DOHH2 (cell line): ENCODE measurements around the gene ST13.
"Not testable (repeated sequence)": the region's sequence is repeated elsewhere in the genome, so short reads cannot be mapped to it uniquely, and the experiment has no call there.

Experiments
- H3F3A ChIP-seq: fragments of 200-600 bp; sonication (generic), shearing (Covaris generic); 2 replicates; pipeline ENCODE4 v1.6.0; 2016; ENCODE audit warnings: antibody characterized with exemption, mild to moderate bottlenecking; ENCODE audit not compliant: control insufficient read depth, insufficient read depth
- H3K27ac ChIP-seq: fragments of 200-600 bp; sonication (generic); 2 replicates; pipeline ENCODE4 v1.5.1; 2014; ENCODE audit warnings: low read depth, mild to moderate bottlenecking, low read length, moderate library complexity
- H3K27me3 ChIP-seq: fragments of 200-600 bp; sonication (generic); 2 replicates; pipeline ENCODE4 v1.6.1; 2014; ENCODE audit warnings: mild to moderate bottlenecking, low read length, mixed read lengths; ENCODE audit not compliant: control insufficient read depth
- H3K36me3 ChIP-seq: fragments of 200-600 bp; sonication (generic); 2 replicates; pipeline ENCODE4 v1.6.1; 2014; ENCODE audit warnings: mild to moderate bottlenecking, low read length, moderate library complexity, mixed read lengths; ENCODE audit not compliant: control insufficient read depth
- H3K4me1 ChIP-seq: fragments of 200-600 bp; sonication (generic); 2 replicates; pipeline ENCODE4 v1.6.1; 2014; ENCODE audit warnings: mild to moderate bottlenecking, low read length, mixed read lengths; ENCODE audit not compliant: control insufficient read depth
- H3K4me2 ChIP-seq: fragments of 200-600 bp; sonication (generic); 2 replicates; pipeline ENCODE4 v1.6.0; 2014; ENCODE audit warnings: mild to moderate bottlenecking, low read length, moderate library complexity
- H3K4me3 ChIP-seq: fragments of 200-600 bp; sonication (generic); 2 replicates; pipeline ENCODE4 v1.5.1; 2014; ENCODE audit warnings: mild to moderate bottlenecking, low read length, mixed read lengths
- H3K79me2 ChIP-seq: fragments of 200-600 bp; sonication (generic); 2 replicates; pipeline ENCODE4 v1.6.1; 2014; ENCODE audit warnings: mild to moderate bottlenecking, low read length, mixed read lengths; ENCODE audit not compliant: control insufficient read depth
- H3K9me2 ChIP-seq: fragments of 200-600 bp; sonication (generic); replicated peaks from 2 replicates; pipeline ENCODE4 v1.6.1; 2014; ENCODE audit warnings: mild to moderate bottlenecking, low read length, mixed read lengths; ENCODE audit not compliant: control insufficient read depth
- H3K9me3 ChIP-seq: fragments of 200-600 bp; sonication (generic); 2 replicates; pipeline ENCODE4 v1.6.1; 2014; ENCODE audit warnings: antibody characterized with exemption, low read length, mixed read lengths; ENCODE audit not compliant: control insufficient read depth, insufficient read depth
- H4K20me1 ChIP-seq: fragments of 200-600 bp; sonication (generic); 2 replicates; pipeline ENCODE4 v1.6.0; 2014; ENCODE audit warnings: low read depth, mild to moderate bottlenecking, antibody characterized with exemption, low read length, moderate library complexity; ENCODE audit not compliant: control insufficient read depth, insufficient read depth
- EZH2phosphoT487 ChIP-seq: fragments of 200-600 bp; sonication (generic); IDR thresholded peaks from 2 replicates; pipeline ENCODE4 v1.6.1; 2017; ENCODE audit warnings: borderline replicate concordance, mild to moderate bottlenecking, antibody characterized with exemption, low read length, moderate library complexity, mixed read lengths
- TF ChIP-seq, protein P1 (sequence below): fragments of 200-600 bp; sonication (generic); IDR thresholded peaks from one replicate; pipeline ENCODE4 v1.5.1; 2014; ENCODE audit warnings: antibody characterized with exemption, mild to moderate bottlenecking, low read depth, low read length; ENCODE audit not compliant: poor library complexity, severe bottlenecking

The ST13 gene

GRCh38 chr22:40834619-40835018 lies 21.8 kb downstream of the ST13 start:
- H3K9me3 ChIP-seq, result no peaks in the 10 kb centered on the region
- TF ChIP-seq, protein P1, sequence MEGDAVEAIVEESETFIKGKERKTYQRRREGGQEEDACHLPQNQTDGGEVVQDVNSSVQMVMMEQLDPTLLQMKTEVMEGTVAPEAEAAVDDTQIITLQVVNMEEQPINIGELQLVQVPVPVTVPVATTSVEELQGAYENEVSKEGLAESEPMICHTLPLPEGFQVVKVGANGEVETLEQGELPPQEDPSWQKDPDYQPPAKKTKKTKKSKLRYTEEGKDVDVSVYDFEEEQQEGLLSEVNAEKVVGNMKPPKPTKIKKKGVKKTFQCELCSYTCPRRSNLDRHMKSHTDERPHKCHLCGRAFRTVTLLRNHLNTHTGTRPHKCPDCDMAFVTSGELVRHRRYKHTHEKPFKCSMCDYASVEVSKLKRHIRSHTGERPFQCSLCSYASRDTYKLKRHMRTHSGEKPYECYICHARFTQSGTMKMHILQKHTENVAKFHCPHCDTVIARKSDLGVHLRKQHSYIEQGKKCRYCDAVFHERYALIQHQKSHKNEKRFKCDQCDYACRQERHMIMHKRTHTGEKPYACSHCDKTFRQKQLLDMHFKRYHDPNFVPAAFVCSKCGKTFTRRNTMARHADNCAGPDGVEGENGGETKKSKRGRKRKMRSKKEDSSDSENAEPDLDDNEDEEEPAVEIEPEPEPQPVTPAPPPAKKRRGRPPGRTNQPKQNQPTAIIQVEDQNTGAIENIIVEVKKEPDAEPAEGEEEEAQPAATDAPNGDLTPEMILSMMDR, result no peak
- TF ChIP-seq EZH2phosphoT487, result no peak
- H3K27me3 ChIP-seq, result no peaks in the 10 kb centered on the region
- H3K79me2 ChIP-seq, result peaks cover 24% of the 10 kb centered on the region
- H4K20me1 ChIP-seq, result no peaks in the 10 kb centered on the region
- no peak overlapping the region for H3K27ac ChIP-seq
- no peaks in the 10 kb centered on the region for H3K4me1 ChIP-seq
- no peak overlapping the region for H3K4me2 ChIP-seq
- H3K9me2 ChIP-seq, result no peaks in the 10 kb centered on the region
- peaks cover 6% of the 10 kb centered on the region for H3F3A ChIP-seq
- H3K36me3 ChIP-seq, result peaks cover 86% of the 10 kb centered on the region
- H3K4me3 ChIP-seq, result no peak overlapping the region

- peaks cover 17% of the 10 kb centered on the region for H3F3A ChIP-seq
- H3K36me3 ChIP-seq, result peaks cover 71% of the 10 kb centered on the region
- TF ChIP-seq, protein P1, result no peak
- no peak for TF ChIP-seq EZH2phosphoT487
- H3K4me2 ChIP-seq, result no peak overlapping the region
- H3K27me3 ChIP-seq, result no peaks in the 10 kb centered on the region
- H3K9me2 ChIP-seq, result no peaks in the 10 kb centered on the region
- H3K4me3 ChIP-seq, result no peak overlapping the region
- H3K4me1 ChIP-seq, result no peaks in the 10 kb centered on the region
- H3K9me3 ChIP-seq, result no peaks in the 10 kb centered on the region
- no peaks in the 10 kb centered on the region for H3K79me2 ChIP-seq
- no peaks in the 10 kb centered on the region for H4K20me1 ChIP-seq
- no peak overlapping the region for H3K27ac ChIP-seq
Measured at GRCh38 chr22:40829131-40829530, 27.3 kb downstream of the ST13 start.

- no peaks in the 10 kb centered on the region for H3K9me3 ChIP-seq
- TF ChIP-seq, protein P1, result no peak
- TF ChIP-seq EZH2phosphoT487, result no peak
- H4K20me1 ChIP-seq, result no peaks in the 10 kb centered on the region
- H3K4me2 ChIP-seq, result no peak overlapping the region
- peaks cover 35% of the 10 kb centered on the region for H3F3A ChIP-seq
- H3K36me3 ChIP-seq, result peaks cover 64% of the 10 kb centered on the region
- no peak overlapping the region for H3K27ac ChIP-seq
- no peak overlapping the region for H3K4me3 ChIP-seq
- no peaks in the 10 kb centered on the region for H3K27me3 ChIP-seq
- no peaks in the 10 kb centered on the region for H3K9me2 ChIP-seq
- H3K79me2 ChIP-seq, result no peaks in the 10 kb centered on the region
- peaks cover 5% of the 10 kb centered on the region; the same call in 1 of the 2 replicates for H3K4me1 ChIP-seq
Measured at GRCh38 chr22:40826984-40827741, 29.3 kb downstream of the ST13 start.

DNA sequence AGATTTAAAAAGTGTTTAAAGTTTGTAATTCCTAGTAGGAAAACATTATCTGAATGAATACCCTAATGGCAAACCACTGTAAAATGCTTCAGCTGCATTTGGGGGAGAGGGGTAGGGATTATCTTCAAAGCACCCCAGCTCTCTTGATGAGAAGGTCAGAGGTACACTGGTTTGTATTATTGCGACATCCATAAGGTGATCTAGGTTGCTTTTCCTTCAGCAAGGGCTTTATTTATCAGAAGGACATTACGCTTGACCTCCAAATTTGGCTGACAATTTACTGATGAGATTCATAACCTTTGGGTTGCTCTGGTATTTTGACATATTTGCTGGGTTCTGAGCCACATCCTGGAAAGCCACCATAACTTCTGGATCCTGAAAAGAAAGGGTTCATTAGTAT lies 30.1 kb downstream of the ST13 start:
- H4K20me1 ChIP-seq, H3K9me3 ChIP-seq, H3K27me3 ChIP-seq, H3K4me1 ChIP-seq, H3K4me2 ChIP-seq, H3K4me3 ChIP-seq, H3K79me2 ChIP-seq, H3K9me2 ChIP-seq, H3K27ac ChIP-seq: not testable (repeated sequence)
- peaks cover 58% of the 10 kb centered on the region for H3K36me3 ChIP-seq
- peaks cover 36% of the 10 kb centered on the region for H3F3A ChIP-seq
